HL-60 (cell line): ENCODE results near the gene IL25.

Experiments
- DNase-seq, 2 experiments: peaks; one replicate each; pipeline ENCODE4 v3.0.0-alpha.2; 2010 to 2020; ENCODE audit warnings: low read depth in 1 of 2, low spot score in 1 of 2
- H3K27ac ChIP-seq: fragments of 250-450 bp; sonication (Bioruptor Pico); replicated peaks from 2 replicates; pipeline ENCODE4 v1.5.1; 2020; ENCODE audit warnings: mild to moderate bottlenecking, moderate library complexity
- H3K27me3 ChIP-seq: fragments of 250-450 bp; sonication (Bioruptor Pico); 2 replicates; pipeline ENCODE4 v1.5.1; 2021; ENCODE audit warnings: mild to moderate bottlenecking, moderate library complexity; ENCODE audit not compliant: insufficient read depth, poor library complexity, severe bottlenecking
- H3K4me3 ChIP-seq: replicated peaks from 2 replicates; pipeline ENCODE4 v1.5.1; 2011; ENCODE audit warnings: mild to moderate bottlenecking, control low read depth, low read length; ENCODE audit not compliant: insufficient read depth
- GABPA ChIP-seq: IDR thresholded peaks from 2 replicates; pipeline ENCODE4 v1.6.1; 2012; ENCODE audit warnings: low read depth
- POLR2AphosphoS5 ChIP-seq: IDR thresholded peaks from 2 replicates; pipeline ENCODE4 v1.6.1; 2012; ENCODE audit warnings: low read depth
- REST ChIP-seq: IDR thresholded peaks from 2 replicates; pipeline ENCODE4 v1.6.1; 2012; ENCODE audit warnings: low read depth; ENCODE audit not compliant: insufficient replicate concordance
- SPI1 ChIP-seq: IDR thresholded peaks from 2 replicates; pipeline ENCODE4 v1.6.1; 2012; ENCODE audit warnings: low read depth, mild to moderate bottlenecking, borderline replicate concordance
- TF ChIP-seq, protein P1 (sequence below): IDR thresholded peaks from one replicate; pipeline ENCODE4 v1.5.1; 2011; ENCODE audit warnings: low read length, control low read depth, inconsistent platforms; ENCODE audit not compliant: insufficient read depth

The IL25 gene

DNA sequence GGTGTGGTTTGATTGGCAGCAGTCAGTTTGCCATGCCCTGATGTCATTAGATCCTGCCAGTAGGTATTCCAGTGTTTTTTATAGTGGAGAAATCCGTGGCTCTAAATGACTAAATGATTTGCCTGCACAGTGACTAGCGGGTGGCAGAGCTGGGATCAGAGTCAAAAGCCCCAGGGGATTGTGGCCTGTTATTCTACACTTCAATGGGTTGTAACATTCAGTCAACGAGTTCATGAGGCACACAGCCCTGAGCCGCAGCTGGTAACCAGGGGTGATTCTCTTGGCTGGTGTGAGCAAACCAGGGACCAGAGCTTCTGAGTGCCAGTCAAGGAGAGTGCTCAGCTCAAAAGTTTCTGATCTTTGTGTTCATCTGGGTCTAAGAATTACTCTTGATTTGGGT is 33.6 kb downstream of the IL25 start:
- H3K27ac ChIP-seq = no peak overlapping the region
- DNase-seq = no peak
- no peaks in the 10 kb centered on the region for H3K27me3 ChIP-seq
- TF ChIP-seq, protein P1, sequence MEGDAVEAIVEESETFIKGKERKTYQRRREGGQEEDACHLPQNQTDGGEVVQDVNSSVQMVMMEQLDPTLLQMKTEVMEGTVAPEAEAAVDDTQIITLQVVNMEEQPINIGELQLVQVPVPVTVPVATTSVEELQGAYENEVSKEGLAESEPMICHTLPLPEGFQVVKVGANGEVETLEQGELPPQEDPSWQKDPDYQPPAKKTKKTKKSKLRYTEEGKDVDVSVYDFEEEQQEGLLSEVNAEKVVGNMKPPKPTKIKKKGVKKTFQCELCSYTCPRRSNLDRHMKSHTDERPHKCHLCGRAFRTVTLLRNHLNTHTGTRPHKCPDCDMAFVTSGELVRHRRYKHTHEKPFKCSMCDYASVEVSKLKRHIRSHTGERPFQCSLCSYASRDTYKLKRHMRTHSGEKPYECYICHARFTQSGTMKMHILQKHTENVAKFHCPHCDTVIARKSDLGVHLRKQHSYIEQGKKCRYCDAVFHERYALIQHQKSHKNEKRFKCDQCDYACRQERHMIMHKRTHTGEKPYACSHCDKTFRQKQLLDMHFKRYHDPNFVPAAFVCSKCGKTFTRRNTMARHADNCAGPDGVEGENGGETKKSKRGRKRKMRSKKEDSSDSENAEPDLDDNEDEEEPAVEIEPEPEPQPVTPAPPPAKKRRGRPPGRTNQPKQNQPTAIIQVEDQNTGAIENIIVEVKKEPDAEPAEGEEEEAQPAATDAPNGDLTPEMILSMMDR = no peak
- TF ChIP-seq REST (no peak), POLR2AphosphoS5 (no peak), GABPA (no peak), SPI1 (no peak)
- no peak overlapping the region for H3K4me3 ChIP-seq

DNA sequence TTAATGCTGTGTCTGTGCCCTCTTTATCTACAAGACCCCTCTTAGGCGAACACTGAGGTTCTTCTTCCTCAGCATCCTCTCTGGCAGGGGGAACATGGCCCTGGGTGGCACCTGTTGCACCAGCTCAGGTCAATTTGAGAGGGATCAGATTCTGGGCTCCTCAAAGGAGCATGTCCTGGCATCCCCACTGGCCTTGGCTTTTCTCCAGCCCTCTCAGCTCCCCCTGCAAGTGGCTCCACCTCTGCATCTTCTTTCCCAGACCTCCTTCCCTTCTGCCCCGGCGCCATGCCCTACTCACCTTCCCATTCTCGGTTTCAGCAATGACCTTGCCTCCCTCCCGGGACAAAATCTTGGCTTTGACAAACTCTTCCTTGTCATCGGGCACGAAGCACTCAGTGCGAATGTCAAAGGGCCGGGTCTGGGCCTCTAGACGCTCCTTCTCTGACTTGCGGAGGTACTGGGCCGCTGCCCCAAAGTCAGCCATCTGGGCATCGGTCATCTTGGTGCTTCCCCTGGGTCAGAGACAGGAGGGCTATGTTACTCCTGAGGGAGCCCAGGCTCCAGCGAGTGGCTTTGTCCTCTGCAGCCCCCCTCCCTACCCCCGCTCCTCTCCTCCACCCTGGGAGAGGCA is 34.2 kb downstream of the IL25 start:
- H3K27me3 ChIP-seq = no peaks in the 10 kb centered on the region

More for the DNA sequence above, 34.2 kb downstream of the IL25 start:
- no peak for TF ChIP-seq SPI1
- no peak for TF ChIP-seq POLR2AphosphoS5
- no peak for TF ChIP-seq REST
- TF ChIP-seq, protein P1 = no peak
- no peak for TF ChIP-seq GABPA
- Histone ChIP-seq H3K27ac (no peak overlapping the region), H3K4me3 (no peak overlapping the region)
- DNase-seq = no peak
